HG03342 (cell line): Measurements from ENCODE around the gene MRPL14.

Source experiments
- ATAC-seq: cut with Tn5 transposase; IDR thresholded peaks from one replicate; pipeline ENCODE4 v1.9.1; 2021; ENCODE audit warnings: mild to moderate bottlenecking, moderate library complexity; ENCODE audit not compliant: unreplicated experiment

MRPL14 gene

DNA sequence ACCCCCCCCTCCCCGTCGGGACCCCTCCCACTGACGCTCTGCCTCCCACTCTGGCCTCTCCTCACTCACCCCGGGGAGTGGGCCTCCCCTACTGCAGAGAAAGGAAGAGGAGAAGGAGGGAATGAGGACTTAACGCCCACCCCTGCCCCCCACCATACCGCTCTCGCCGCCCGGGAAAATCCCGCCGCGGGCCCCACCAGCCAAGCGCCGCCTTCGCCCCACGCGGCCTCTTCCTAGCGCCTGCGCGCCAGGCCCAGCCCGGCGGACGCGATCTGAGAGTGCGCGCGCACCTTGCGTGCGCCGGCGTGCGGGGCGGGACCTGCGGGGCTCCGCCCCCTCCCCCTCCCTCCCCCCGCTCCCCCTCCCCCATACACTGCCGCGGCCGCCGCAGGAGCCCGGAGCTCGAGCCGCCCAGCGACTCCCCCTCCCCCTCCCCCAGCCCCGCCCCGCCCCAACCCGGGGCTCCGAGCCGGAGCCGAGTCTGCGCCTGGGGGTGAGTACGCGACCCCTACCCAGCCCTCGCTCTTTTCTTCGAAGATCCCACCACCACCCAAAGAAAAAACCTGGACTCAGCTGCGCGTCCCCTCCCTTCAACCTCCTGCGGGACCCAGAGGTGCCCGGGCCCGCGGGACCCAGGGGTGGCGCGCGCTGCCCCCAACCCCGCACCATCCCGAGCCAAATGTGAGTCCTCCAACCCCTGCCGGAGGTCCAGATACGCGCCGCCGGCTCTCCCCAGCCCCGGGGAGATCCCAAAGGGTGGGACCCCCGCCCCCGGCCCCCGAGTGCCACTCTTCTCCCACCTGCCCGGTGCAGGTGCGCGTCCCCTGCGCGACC, at the start of gene MRPL14, which contains the start of gene TMEM63B:
Gene MRPL14 (minus strand): TSS at position 267 of the 834 bp plus-strand sequence. CDS start 10,841 bp downstream, outside the sequence.
Gene TMEM63B (plus strand): TSS at position 369 of the 834 bp plus-strand sequence. CDS start 7,031 bp downstream, outside the sequence.
- peak; percentile 75 for ATAC-seq

DNA sequence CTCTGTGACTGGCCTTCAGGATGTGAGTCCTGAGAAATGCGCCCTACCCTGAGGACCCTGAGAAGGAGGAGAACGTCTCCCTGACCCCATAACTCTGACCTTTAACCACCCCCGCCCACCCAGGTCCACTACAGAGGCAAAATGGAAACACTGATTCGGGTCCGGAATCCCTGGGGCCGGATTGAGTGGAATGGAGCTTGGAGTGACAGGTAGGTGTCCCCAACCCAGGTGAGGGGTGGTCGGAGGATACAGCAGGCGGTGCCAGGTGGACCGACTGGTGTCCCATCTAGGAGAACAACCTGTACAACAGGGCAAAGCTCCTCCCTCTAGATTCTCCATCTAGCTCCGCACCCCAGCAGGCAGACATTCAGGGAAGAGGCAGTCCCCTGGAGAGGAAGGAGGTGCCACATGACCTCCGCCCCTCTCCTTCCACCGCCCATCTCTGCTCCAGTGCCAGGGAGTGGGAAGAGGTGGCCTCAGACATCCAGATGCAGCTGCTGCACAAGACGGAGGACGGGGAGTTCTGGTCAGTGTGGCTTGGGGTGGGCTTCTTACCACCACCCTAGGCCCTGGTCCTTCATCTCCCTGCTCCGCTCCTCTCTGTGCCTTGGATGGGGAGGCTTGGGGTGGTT, 49.0 kb upstream of the MRPL14 start:
- ATAC-seq, result no peak

DNA sequence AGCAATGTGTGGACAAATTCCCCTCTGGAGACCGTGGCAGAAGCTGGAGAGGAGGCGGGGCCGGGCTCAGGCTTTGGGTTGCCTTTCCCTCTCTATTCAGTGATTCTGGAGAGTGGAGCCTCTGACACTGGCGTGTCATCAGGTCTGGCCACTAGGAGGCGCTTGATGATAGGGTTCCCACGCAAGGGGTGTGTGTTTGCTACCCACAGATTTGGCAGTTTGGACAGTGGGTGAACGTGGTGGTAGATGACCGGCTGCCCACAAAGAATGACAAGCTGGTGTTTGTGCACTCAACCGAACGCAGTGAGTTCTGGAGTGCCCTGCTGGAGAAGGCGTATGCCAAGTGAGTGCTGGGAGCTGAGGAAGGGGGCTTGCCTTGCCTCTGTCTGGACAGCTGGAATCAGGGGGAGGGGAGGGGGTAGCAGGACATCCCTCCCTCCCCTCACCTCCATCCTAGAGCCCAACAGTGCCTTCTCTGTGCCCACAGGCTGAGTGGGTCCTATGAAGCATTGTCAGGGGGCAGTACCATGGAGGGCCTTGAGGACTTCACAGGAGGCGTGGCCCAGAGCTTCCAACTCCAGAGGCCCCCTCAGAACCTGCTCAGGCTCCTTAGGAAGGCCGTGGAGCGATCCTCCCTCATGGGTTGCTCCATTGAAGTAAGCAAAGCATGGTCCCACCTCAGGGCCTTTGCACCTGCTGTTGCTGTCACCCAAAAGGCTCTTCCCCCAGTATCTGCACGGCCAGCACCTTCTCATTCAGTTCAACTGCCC, 45.7 kb upstream of the MRPL14 start:
- peak; percentile 47 for ATAC-seq

DNA sequence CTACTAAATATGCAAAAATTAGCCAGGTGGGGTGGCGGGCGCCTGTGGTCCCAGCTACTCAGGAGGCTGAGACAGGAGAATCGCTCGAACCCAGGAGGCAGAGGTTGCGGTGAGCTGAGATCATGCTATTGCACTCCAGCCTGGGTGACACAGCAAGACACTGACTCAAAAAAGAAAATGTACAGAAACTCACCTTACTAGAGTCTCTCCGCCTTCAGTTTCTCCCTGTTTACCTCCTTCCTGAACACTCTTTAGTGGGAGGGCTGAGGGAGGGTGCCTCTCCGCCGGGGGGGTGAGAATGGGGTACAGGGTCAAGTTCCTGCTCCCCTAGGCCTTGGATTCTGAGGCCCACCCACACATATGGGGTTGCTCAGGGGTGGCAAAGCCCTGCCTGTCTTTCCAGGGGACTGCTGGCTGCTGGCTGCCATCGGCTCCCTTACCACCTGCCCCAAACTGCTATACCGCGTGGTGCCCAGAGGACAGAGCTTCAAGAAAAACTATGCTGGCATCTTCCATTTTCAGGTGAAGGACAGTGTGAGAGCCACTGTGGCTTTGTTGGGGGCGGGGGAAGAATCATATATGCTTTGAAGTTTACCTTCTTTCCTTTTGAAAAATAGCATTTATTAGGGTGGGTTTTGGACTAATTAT, 44.8 kb upstream of the MRPL14 start:
- ATAC-seq, result no peak

DNA sequence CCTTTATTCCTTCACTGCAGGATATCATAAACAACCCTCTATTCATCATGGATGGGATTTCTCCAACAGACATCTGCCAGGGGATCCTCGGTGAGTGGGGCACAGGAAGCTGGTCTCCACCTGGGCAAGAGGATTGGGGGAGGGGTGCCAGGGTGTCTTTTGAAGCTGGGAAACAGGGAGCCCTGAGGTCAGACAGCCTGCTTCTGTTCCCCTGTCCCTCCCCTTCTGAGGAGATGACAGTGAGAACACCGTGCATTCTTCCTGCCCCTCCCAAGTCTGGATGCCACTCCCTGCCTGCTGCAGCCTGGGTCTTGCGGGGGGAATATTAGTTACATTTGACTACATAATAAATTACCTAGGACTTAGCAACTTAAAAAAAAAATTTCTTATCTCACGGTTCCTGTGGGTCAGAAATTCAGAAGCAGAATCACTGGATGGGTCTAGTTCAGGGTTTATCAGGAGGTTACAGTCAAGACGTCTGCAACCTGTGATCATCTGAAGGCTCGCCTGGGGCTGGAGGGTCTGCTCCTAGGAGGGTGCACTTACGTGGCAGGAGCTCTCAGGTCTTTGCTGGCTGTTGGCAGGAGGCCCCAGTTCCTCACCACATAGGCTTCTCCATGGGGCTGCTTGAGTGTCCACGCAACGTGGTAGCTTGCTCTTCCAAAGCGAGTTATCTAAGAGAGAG, 42.8 kb upstream of the MRPL14 start:
- no peak for ATAC-seq

DNA sequence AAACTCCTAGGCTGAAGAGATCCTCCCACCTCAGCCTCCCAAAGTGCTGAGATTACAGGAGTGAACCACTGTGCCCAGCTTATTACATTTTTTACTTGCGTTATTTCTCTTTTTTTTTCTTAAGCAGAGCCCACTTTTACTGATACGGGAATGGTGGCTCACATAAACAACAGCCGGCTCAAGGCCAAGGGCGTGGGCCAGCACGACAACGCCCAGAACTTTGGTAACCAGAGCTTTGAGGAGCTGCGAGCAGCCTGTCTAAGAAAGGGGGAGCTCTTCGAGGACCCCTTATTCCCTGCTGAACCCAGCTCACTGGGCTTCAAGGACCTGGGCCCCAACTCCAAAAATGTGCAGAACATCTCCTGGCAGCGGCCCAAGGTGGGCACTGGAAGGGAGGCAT, 41.9 kb upstream of the MRPL14 start:
- no peak for ATAC-seq

DNA sequence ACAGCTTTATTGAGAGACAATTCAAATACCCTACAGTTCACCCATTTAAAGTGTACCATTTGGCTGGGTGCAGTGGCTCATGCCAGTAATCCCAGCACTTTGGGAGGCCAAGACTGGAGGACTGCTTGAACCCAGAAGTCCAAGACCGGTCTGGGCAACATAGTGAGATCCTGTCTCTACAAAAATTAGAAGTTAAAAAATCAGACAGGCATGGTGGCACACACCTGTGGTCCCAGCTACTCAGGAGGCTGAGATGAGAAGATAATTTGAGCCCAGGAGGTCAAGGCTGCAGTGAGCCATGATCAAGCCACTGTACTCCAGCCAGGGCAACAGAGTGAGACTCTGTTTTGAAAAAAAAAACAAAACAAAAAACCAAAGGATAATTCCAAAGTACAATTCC, 40.3 kb upstream of the MRPL14 start:
- no peak for ATAC-seq

DNA sequence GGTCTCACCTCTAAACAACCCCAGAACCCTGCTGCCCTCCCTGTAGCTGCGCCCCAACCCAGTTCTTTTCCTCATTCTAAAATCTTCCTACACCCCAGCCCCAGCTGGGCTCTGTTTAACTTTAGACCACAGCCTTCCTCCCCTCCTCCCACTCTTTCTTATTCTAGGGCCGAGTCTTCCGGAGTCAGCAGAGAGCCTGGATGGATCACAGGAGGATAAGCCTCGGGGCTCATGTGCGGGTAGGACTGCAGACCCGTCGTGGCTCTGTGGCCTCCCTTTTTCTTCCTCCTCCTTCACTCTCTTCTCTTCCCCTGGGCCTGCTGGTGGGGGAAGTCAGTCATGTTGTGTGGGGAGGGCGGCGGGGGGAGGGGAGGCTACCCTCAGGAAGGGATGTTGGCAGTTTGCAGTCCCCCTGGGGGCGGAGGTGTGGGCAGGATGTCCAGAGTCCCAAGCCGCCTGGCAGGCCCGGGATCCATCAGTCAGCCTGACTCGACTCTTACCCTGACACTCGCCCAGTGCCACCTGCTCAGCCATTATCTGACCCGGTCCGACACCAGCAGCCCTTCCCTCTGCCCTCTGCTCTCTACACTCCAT, 39.4 kb upstream of the MRPL14 start:
- ATAC-seq, result no peak

DNA sequence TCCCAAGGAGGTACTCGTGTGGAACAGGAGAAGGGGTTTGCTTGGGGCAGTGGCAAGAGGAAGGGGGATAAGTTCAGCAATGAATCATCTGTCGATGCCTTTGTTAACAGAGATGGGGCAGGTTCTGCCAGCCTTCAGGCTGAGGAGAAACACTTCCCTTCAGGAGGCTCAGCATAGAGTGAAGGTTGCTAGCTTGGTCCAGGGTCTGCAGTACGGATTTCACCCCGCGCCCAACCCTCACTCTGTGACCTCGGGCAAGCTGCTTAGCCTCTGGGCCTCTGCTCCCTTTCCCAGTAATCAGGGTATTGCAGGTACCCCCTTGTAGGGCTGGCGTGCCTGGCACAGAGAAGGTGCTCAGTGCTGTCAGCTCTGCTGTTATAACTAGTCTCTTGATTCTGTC, 38.9 kb upstream of the MRPL14 start:
- no peak for ATAC-seq

DNA sequence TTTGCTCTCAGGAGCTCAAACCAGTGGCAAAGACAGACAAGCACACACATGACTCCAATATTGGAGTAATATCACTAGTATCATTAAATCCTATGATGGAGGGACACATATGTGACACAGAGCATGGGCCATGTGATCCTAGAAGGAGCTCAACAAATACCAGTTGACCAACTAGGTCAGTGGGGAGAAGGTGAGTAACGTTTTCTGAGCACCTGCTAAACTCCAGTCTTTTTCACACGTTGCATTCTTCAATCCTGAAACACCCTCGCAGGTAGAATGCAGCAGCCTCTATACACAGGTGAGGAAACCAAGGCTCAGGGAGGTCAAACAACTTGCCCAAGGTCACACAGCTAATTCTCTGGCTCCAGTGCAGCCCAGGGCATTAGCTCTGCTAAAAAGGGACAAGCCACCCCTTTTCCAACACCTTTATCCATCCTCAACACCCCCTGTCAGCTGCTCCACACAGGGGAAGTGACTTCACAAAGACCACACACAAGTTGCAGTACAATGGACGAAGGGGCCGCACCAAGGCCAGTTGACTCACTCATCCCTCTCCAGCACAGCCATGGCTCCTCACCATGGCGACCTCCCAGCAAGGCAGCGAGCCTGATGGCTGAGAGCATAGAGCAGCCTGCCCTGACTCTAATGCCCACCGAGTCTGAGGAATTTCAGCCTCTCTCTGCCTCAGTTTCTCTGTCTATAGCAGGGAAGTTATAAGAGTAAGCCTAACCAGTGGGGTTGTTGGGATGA, 35.8 kb upstream of the MRPL14 start:
- ATAC-seq, result no peak

DNA sequence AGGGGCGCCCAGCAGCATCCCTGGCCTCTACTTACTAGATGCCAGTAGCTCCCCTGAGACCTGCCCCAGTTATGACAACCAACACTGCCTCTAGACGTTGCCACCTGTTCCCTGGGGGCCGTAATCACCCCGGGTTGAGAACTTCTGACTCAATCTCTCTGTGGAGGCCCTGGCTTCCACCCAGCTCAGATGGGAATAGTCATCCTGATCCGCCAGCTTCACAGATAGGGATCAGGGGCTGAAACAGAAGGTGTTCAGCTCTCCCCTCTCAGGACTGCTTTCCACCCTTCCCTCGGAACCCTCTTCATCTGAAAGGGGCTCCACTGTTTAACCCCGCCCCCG, 34.7 kb upstream of the MRPL14 start:
- no peak for ATAC-seq

DNA sequence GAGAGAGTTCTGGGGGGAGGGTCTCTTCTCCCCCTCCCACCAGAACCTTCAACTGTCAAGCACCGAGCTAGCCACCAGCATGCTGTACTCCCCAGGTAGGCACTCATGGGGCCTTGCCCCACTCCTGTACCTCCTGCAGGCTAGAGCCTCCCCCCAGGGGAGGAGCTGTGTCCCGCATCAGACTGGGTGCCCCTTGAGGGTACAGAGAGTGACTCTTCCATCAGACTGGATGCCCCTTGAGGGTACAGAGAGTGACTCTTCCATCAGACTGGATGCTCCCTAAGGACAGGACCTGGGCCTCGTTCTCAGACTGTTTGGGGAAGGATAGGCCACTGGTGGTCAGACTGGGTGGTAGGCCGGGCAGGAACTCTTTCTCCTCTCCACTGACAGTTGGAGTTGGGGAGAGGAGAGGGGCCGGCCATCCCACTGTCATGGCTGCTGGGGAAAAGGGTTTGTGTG, 31.5 kb upstream of the MRPL14 start, which contains the start of gene CAPN11:
Gene CAPN11 (plus strand): TSS at position 51 of the 459 bp plus-strand sequence. CDS start 29 bp downstream, at position 80.
- ATAC-seq, result no peak

DNA sequence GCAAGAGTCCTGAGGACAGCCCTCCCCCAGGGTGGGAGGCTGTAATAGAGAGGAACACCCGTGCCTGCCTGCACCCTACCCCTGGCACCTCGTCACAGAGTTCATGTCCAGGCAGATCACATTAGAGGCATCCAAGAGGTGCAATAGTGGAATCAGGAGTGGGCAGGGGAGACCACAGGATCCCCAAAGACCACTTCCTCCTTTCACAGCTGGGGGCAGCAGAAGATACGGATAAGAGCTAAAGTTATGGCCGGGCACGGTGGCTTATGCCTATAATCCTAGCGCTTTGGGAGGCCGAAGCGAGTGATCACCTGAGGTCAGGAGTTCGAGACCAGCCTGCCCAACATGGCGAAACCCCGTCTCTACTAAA, 29.9 kb upstream of the MRPL14 start:
- no peak for ATAC-seq

DNA sequence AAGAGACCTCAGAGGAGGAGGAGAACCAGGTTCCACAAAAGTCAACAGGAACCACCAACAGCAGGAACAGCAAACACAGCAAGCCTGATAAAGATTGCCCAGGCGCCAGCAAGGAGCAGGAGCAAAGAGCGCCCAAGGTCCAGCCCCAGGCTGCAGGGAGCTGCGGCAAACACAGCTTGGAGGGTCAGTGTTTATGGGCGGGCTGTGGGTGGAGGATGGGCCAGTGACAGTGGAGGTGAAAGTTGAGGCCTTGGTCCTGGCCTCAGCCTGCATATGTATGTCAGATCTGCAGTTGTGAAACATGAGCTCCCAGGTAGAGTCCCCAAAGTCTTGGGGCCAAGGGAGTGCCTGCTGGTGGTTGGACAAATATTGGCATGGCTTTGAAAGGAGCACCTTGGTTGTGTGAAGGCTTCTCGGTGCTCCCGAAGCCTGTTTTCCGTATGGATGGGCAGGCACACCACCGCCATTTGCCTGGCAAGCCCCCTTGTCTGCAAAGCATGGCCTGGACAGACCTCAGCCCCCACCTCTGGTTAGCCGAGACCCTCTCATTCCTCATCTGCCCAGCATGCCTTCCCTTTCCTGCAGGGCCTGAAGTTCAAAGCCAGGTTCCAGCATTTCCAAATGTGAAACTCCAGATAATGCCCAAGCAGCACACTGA, 29.4 kb upstream of the MRPL14 start:
- no peak for ATAC-seq

DNA sequence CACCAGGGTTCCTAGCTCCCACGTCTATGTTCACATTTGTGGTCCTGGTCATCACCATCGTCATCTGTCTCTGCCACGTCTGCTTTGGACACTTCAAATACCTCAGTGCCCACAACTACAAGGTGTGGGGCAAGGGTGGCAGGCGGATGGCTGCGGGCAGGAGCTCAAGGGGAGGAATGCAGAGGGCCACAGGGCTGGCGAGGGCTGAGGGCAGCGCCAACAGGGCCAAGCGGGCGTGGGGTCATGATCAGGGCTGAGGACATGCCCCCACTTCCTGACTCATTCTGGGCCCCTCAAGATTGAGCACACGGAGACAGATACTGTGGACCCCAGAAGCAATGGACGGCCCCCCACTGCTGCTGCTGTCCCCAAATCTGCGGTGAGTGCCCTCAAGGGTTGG, 26.8 kb upstream of the MRPL14 start:
- ATAC-seq, result no peak

DNA sequence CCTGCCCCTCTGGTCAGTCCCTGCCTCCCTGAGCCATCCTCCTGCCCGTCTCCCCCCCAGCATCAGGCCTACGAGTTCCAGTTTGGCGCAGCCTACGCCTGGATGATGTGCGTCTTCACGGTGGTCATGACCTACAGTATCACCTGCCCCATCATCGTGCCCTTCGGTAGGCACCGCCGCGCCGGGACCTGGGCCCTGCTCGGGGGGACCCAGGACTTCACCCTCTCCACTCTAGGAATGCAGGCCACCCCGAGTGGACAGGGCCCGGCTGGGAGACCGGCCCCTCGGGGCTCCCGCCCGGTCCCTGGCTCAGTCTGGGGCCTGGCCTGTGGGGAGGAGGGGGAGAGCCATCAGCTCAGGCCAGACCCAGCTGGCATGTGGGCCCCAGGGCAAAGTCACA, 25.3 kb upstream of the MRPL14 start:
- ATAC-seq, result no peak

DNA sequence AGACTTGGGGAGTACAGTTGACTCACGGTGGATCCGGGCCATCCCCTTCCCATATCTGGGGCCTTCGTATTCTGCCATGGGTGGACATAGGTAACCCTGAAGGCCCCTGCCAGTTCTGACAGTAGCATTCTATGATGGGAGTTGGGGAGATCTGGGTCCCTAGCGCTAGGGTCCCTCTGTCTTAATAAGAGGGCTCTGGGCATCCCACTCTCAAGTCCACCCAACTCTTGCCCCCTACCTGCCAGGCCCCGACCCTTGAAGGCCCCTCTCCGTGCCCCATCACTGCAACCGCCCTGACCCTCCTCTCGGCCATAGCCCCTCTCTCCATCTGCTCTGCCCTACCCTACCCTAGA, 24.8 kb upstream of the MRPL14 start:
- ATAC-seq, result no peak

DNA sequence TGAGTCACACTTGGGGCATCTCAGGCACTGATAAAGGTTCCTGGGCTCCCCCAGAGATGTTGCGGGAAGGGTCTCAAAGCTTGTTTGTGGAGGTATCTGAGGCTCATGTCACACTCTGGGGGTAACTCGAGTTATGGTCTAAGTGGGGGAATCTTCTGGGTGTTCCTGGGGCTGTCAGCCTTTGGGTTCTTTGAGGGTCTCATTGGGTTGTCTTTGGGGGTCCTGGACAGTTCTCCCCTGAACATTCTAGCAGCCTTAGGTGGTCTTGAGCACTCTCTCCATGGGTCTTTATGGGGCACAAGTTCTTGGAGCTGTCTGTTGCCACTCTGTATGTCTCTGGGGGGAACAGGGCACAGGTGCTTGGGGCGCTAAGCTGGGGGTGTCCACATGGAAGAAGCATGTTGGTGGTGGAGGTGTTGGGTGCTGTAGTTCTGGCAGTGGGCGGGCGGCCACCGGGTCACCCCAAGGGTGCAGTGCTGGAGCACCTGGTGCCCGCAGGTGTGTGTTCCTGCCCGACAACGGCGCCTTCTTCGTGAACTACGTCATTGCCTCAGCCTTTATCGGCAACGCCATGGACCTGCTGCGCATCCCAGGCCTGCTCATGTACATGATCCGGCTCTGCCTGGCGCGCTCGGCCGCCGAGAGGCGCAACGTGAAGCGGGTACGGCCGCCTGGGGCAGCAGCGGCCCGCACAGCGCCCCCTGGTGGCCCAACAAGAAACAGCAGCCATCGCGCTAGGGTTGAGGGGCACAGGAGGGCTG, 24.3 kb upstream of the MRPL14 start:
- ATAC-seq, result peak; percentile 55
